ENCODE data around the gene PDE4D. TPM values are rescaled to one million over a fixed set of nuclear protein-coding genes. Genes with fewer than 3 reads are reported as not detected.
A peak's percentile ranks its signal among the peaks of the same experiment; 100 is the strongest.

The PDE4D gene
- total and polyA plus RNA-seq, 3 experiments from 2014 or later, result 5.6 to 18.3 (median 17.7) TPM

GRCh38 chr5:59051951-59052350 is 841.6 kb downstream of the PDE4D start:
- H3K4me3 Mint-ChIP-seq, result no peak overlapping the region
- POLR2A ChIA-PET, result no interaction called here

GRCh38 chr5:59049095-59049494 is 844.4 kb downstream of the PDE4D start:
- POLR2A ChIA-PET, result no interaction called here
- H3K27ac Mint-ChIP-seq, result no peak overlapping the region
- H3K27me3 ChIP-seq (ENCODE audit: insufficient read depth, low read length, poor library complexity, severe bottlenecking), result no peaks in the 10 kb centered on the region
- CTCF ChIA-PET, result no interaction called here
- H3K9me3 Mint-ChIP-seq, result peaks cover 0 to 2% (median 0%) of the 10 kb centered on the region in 5 donors
- H3K4me3 Mint-ChIP-seq, result no peak overlapping the region
- no peaks in the 10 kb centered on the region for H3K36me3 Mint-ChIP-seq
- no peaks in the 10 kb centered on the region for H3K4me1 Mint-ChIP-seq
- no peak overlapping the region for H3K4me3 ChIP-seq (ENCODE audit: low read length)
- DNase-seq, result no peak
- H3K4me1 ChIP-seq (ENCODE audit: insufficient read depth, low read length), result no peaks in the 10 kb centered on the region
- peaks cover 3 to 7% of the 10 kb centered on the region in 2 donors for H3K27me3 Mint-ChIP-seq
- H3K27ac ChIP-seq (ENCODE audit: low read depth, low read length), result no peak overlapping the region
- no peaks in the 10 kb centered on the region for H3K36me3 ChIP-seq (ENCODE audit: insufficient read depth, low read length)
- H3K9me3 ChIP-seq (ENCODE audit: low read length), result no peaks in the 10 kb centered on the region

More at GRCh38 chr5:59051951-59052350, 841.6 kb downstream of the PDE4D start:
- H3K27ac ChIP-seq (ENCODE audit: low read depth, low read length), result no peak overlapping the region
- no peaks in the 10 kb centered on the region for H3K27me3 ChIP-seq (ENCODE audit: insufficient read depth, low read length, poor library complexity, severe bottlenecking)
- CTCF ChIA-PET, result interaction anchor here (1.7 kb wide), 1 partner anchor 17 kb away, joined by 3 read pairs; no protein-coding TSS in a partner anchor
- no peak overlapping the region for H3K27ac Mint-ChIP-seq
- H3K4me3 ChIP-seq (ENCODE audit: low read length), result no peak overlapping the region
- no peaks in the 10 kb centered on the region for H3K4me1 Mint-ChIP-seq
- no peaks in the 10 kb centered on the region for H3K9me3 ChIP-seq (ENCODE audit: low read length)
- H3K36me3 Mint-ChIP-seq, result peaks cover 0 to 2% (median 0%) of the 10 kb centered on the region in 3 donors
- no peaks in the 10 kb centered on the region for H3K4me1 ChIP-seq (ENCODE audit: insufficient read depth, low read length)
- no peaks in the 10 kb centered on the region for H3K36me3 ChIP-seq (ENCODE audit: insufficient read depth, low read length)
- peaks cover 3 to 10% of the 10 kb centered on the region in 2 donors for H3K27me3 Mint-ChIP-seq
- H3K9me3 Mint-ChIP-seq, result no peaks in the 10 kb centered on the region
- no peak for DNase-seq

GRCh38 chr5:59042201-59043055 is 851.1 kb downstream of the PDE4D start:
- H3K27me3 ChIP-seq (ENCODE audit: insufficient read depth, low read length, poor library complexity, severe bottlenecking), result no peaks in the 10 kb centered on the region
- Mint-ChIP-seq H3K27me3 (peaks cover 0 to 1% of the 10 kb centered on the region in 2 donors), H3K36me3 (peaks cover 0 to 18% (median 0%) of the 10 kb centered on the region in 3 donors), H3K27ac (peak overlapping the region in 6 of 8 donors; percentile 22 to 81 (median 63)), H3K4me3 (peak overlapping the region in 1 of 7 donors; percentile 42), H3K9me3 (peaks cover 0 to 2% (median 0%) of the 10 kb centered on the region in 5 donors), H3K4me1 (peaks cover 28 to 40% (median 29%) of the 10 kb centered on the region in 3 donors)
- CTCF ChIA-PET, result interaction anchor here (1.7 to 5.0 kb wide), 3 partner anchors 82 to 131 kb away, joined by 5 to 25 read pairs (median 9); no protein-coding TSS in a partner anchor
- no peak for DNase-seq
- POLR2A ChIA-PET, result interaction anchor here (3.1 kb wide), 1 partner anchor 86 kb away, joined by 13 read pairs; no protein-coding TSS in a partner anchor
- no peaks in the 10 kb centered on the region for H3K9me3 ChIP-seq (ENCODE audit: low read length)
- peaks cover 17% of the 10 kb centered on the region for H3K4me1 ChIP-seq (ENCODE audit: insufficient read depth, low read length)
- no peaks in the 10 kb centered on the region for H3K36me3 ChIP-seq (ENCODE audit: insufficient read depth, low read length)
- no peak overlapping the region for H3K27ac ChIP-seq (ENCODE audit: low read depth, low read length)
- no peak overlapping the region for H3K4me3 ChIP-seq (ENCODE audit: low read length)

DNA sequence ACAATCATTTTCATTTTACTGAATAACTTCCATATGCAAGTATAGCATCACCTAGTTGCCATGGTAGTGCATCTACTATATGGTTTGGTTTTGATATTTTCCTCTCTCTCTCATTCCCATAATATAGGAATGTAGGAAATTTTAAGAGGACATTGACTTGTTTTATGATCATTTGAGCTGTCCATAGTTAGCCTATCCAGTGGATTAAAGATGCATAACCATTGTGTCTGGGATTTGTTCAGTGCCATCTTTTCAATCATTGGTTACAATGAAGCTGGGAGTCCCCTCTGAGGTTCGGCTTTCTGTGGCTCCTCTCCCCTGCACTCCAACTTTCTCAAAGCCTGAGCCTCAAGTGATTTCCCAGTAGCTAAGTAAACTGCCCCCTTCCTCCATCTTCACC is 852.2 kb downstream of the PDE4D start:
- H3K27me3 Mint-ChIP-seq, result peaks cover 0 to 1% of the 10 kb centered on the region in 2 donors
- ChIA-PET CTCF (interaction anchor here (1.7 to 5.0 kb wide), 3 partner anchors 83 to 132 kb away, joined by 5 to 25 read pairs (median 9); no protein-coding TSS in a partner anchor), POLR2A (interaction anchor here (0.9 to 3.1 kb wide), 2 partner anchors 85 to 87 kb away, joined by 4 to 13 read pairs; no protein-coding TSS in a partner anchor)
- DNase-seq, result no peak
- no peak overlapping the region for H3K27ac ChIP-seq (ENCODE audit: low read depth, low read length)
- no peaks in the 10 kb centered on the region for H3K36me3 ChIP-seq (ENCODE audit: insufficient read depth, low read length)
- peak overlapping the region; percentile 67 to 99 (median 96) for H3K27ac Mint-ChIP-seq
- H3K9me3 ChIP-seq (ENCODE audit: low read length), result no peaks in the 10 kb centered on the region
- H3K27me3 ChIP-seq (ENCODE audit: insufficient read depth, low read length, poor library complexity, severe bottlenecking), result no peaks in the 10 kb centered on the region
- no peak overlapping the region for H3K4me3 ChIP-seq (ENCODE audit: low read length)
- peak overlapping the region in 5 of 7 donors; percentile 30 to 97 (median 36) for H3K4me3 Mint-ChIP-seq
- peaks cover 0 to 27% (median 0%) of the 10 kb centered on the region in 3 donors for H3K36me3 Mint-ChIP-seq
- peaks cover 0 to 2% (median 0%) of the 10 kb centered on the region in 5 donors for H3K9me3 Mint-ChIP-seq
- peaks cover 28 to 51% (median 39%) of the 10 kb centered on the region in 3 donors for H3K4me1 Mint-ChIP-seq
- H3K4me1 ChIP-seq (ENCODE audit: insufficient read depth, low read length), result peaks cover 27% of the 10 kb centered on the region

- ChIA-PET POLR2A (interaction anchor here (0.9 to 3.1 kb wide), 2 partner anchors 86 to 87 kb away, joined by 4 to 13 read pairs; no protein-coding TSS in a partner anchor), CTCF (interaction anchor here (1.7 to 5.0 kb wide), 2 partner anchors 83 to 87 kb away, joined by 9 to 25 read pairs; no protein-coding TSS in a partner anchor)
- no peak for DNase-seq
- Mint-ChIP-seq H3K4me3 (peak overlapping the region; percentile 1 to 97 (median 90)), H3K9me3 (peaks cover 0 to 2% (median 0%) of the 10 kb centered on the region in 5 donors), H3K27me3 (peaks cover 0 to 1% of the 10 kb centered on the region in 2 donors), H3K4me1 (peaks cover 34 to 56% (median 44%) of the 10 kb centered on the region in 3 donors), H3K36me3 (peaks cover 0 to 31% (median 0%) of the 10 kb centered on the region in 3 donors), H3K27ac (peak overlapping the region in 7 of 8 donors; percentile 84 to 99 (median 97))
- H3K36me3 ChIP-seq (ENCODE audit: insufficient read depth, low read length), result no peaks in the 10 kb centered on the region
- H3K9me3 ChIP-seq (ENCODE audit: low read length), result no peaks in the 10 kb centered on the region
- no peaks in the 10 kb centered on the region for H3K27me3 ChIP-seq (ENCODE audit: insufficient read depth, low read length, poor library complexity, severe bottlenecking)
- no peak overlapping the region for H3K4me3 ChIP-seq (ENCODE audit: low read length)
- no peak overlapping the region for H3K27ac ChIP-seq (ENCODE audit: low read depth, low read length)
- H3K4me1 ChIP-seq (ENCODE audit: insufficient read depth, low read length), result peaks cover 33% of the 10 kb centered on the region
Observed at GRCh38 chr5:59040804-59041201, 852.7 kb downstream of the PDE4D start.

DNA sequence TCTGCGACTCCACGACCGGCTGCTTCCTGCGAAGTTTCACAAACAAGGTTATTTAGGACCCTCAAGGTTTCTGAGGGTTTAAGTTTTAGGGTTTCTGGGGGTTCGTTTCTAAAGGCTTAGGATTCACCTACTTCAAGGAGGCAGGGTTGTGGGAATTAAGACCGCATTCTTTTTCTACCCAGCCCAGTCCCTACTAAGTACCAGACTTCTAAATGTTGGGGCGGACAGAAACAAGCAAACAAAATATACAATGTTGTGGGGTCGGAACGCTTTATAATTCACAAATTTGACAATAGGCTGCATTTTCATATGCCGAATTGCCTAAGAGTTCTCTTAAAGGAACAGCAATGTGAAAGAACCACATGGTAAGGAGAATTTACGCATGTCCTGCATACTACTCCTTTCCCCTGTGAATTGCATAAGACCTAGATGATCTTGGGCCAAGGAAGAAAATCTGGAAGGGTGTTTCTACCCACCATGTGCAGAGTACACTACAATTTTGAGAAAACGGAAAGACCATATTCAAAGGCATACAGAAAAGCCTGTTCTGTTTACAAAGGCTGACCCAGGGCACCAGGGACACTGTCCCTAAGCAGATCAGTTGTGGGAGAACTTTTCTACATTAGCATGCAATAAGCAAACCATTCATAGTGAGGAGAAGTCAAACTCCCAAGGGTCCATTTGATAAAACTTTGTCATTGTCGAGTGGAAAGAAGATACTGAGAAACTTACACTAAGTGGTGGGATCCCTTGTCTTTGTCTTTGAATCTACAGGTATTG is 853.3 kb downstream of the PDE4D start:
- ChIA-PET POLR2A (interaction anchor here (1.1 to 3.1 kb wide), 7 partner anchors 55 to 98 kb away, joined by 3 to 47 read pairs (median 12); no protein-coding TSS in a partner anchor), CTCF (interaction anchor here (1.0 to 5.0 kb wide), 4 partner anchors 84 to 88 kb away, joined by 8 to 25 read pairs (median 14); no protein-coding TSS in a partner anchor)
- Mint-ChIP-seq H3K9me3 (peaks cover 0 to 2% (median 0%) of the 10 kb centered on the region in 5 donors), H3K36me3 (peaks cover 0 to 36% (median 0%) of the 10 kb centered on the region in 3 donors), H3K4me1 (peaks cover 40 to 62% (median 48%) of the 10 kb centered on the region in 3 donors), H3K27ac (peak overlapping the region; percentile 84 to 99 (median 98)), H3K4me3 (peak overlapping the region; percentile 86 to 98 (median 92)), H3K27me3 (peaks cover 0 to 1% of the 10 kb centered on the region in 2 donors)
- Histone ChIP-seq H3K4me1 (ENCODE audit: insufficient read depth, low read length) (peaks cover 38% of the 10 kb centered on the region), H3K36me3 (ENCODE audit: insufficient read depth, low read length) (no peaks in the 10 kb centered on the region), H3K4me3 (ENCODE audit: low read length) (peak overlapping the region; percentile 76), H3K9me3 (ENCODE audit: low read length) (no peaks in the 10 kb centered on the region), H3K27me3 (ENCODE audit: insufficient read depth, low read length, poor library complexity, severe bottlenecking) (no peaks in the 10 kb centered on the region), H3K27ac (ENCODE audit: low read depth, low read length) (peak overlapping the region; percentile 62)
- DNase-seq, result no peak
